Naive thymus-derived CD8-positive, alpha-beta T cell (primary cell): ENCODE data around the gene PGBD5. TPM values are rescaled to one million over a fixed set of nuclear protein-coding genes. Genes with fewer than 3 reads are reported as not detected.
A peak's percentile ranks its signal among the peaks of the same experiment; 100 is the strongest.

Experiments
- ATAC-seq, 2 donors: fragments of 150-1000 bp; cut with Tn5 transposase in 1 of 2; sonication (Bioruptor Pico), chemical (Tn5 transposase) in 1 of 2; 1 replicate in 1 of 2; 2 replicates in 1 of 2; pipeline ENCODE4 v1.10.0; 2021; ENCODE audit warnings: mild to moderate bottlenecking in 2 of 2, moderate library complexity in 2 of 2
- POLR2A ChIA-PET: fragments of 350-600 bp; sonication (Branson Sonifier 250); formaldehyde crosslinking; loops from one replicate; lab custom pipeline; 2021; ENCODE audit warnings: antibody characterized with exemption; lab: Charles Lee
- DNase-seq, 10 donors: peaks; one replicate each; pipeline versions ENCODE4 v3.0.0 to v3.0.0-alpha.2; 2020 to 2022
- H3K27ac Mint-ChIP-seq, 10 donors: one replicate each; pipeline ENCODE4 v1.8.0; 2020 to 2022; ENCODE audit warnings: mild to moderate bottlenecking in 10 of 10, mixed read lengths in 10 of 10, moderate library complexity in 4 of 10, inconsistent platforms in 1 of 10
- H3K27me3 Mint-ChIP-seq, 5 donors: one replicate each; pipeline ENCODE4 v1.8.0; 2021 to 2022; ENCODE audit warnings: mixed read lengths in 5 of 5
- H3K36me3 Mint-ChIP-seq, 3 donors: one replicate each; pipeline ENCODE4 v1.8.0; 2020 to 2022; ENCODE audit warnings: mixed read lengths in 3 of 3, mild to moderate bottlenecking in 2 of 3, inconsistent platforms in 1 of 3
- H3K4me1 Mint-ChIP-seq, 4 donors: one replicate each; pipeline ENCODE4 v1.8.0; 2021 to 2022; ENCODE audit warnings: mixed read lengths in 4 of 4
- H3K4me3 Mint-ChIP-seq, 10 donors: one replicate each; pipeline ENCODE4 v1.8.0; 2020 to 2022; ENCODE audit warnings: mild to moderate bottlenecking in 10 of 10, mixed read lengths in 10 of 10, moderate library complexity in 6 of 10, inconsistent platforms in 1 of 10
- H3K9me3 Mint-ChIP-seq, 9 donors: one replicate each; pipeline ENCODE4 v1.8.0; 2020 to 2022; ENCODE audit warnings: mixed read lengths in 9 of 9, mild to moderate bottlenecking in 3 of 9, inconsistent platforms in 1 of 9, moderate library complexity in 1 of 9
- polyA plus RNA-seq, 3 donors: library from polyadenylated mRNA; unstranded; fragments of 300-500 nt; fragmentation: Illumina TruSeq; gene quantifications; one replicate each; pipeline ENCODE4 v1.2.3, GENCODE V29; 2021
- total RNA-seq, 8 experiments: library from RNA in 2 of 8; stranded (reverse) in 2 of 8; gene quantifications; one replicate each; pipeline ENCODE4 v1.2.3 and lab custom pipeline; 2021 to 2026

PGBD5 gene
- total and polyA plus RNA-seq, 5 experiments from 2014 or later, result not detected

- no peaks in the 10 kb centered on the region for H3K4me1 Mint-ChIP-seq
- peaks cover 0 to 5% (median 0%) of the 10 kb centered on the region in 3 donors for H3K36me3 Mint-ChIP-seq
- H3K4me3 Mint-ChIP-seq, result no peak overlapping the region
- no peak for ATAC-seq
- H3K9me3 Mint-ChIP-seq, result peaks cover 0 to 8% (median 3%) of the 10 kb centered on the region in 9 donors
- H3K27me3 Mint-ChIP-seq, result peaks cover 7 to 60% (median 36%) of the 10 kb centered on the region in 5 donors
- no peak overlapping the region for H3K27ac Mint-ChIP-seq
- POLR2A ChIA-PET, result no interaction called here
- DNase-seq, result no peak
Measured at GRCh38 chr1:230391776-230392535, 34.2 kb downstream of the PGBD5 start.

- Mint-ChIP-seq H3K27ac (no peak overlapping the region), H3K36me3 (peaks cover 0 to 3% (median 0%) of the 10 kb centered on the region in 3 donors), H3K9me3 (peaks cover 0 to 8% (median 3%) of the 10 kb centered on the region in 9 donors), H3K4me1 (no peaks in the 10 kb centered on the region), H3K4me3 (no peak overlapping the region), H3K27me3 (peaks cover 7 to 62% (median 28%) of the 10 kb centered on the region in 5 donors)
- ATAC-seq, result no peak
- no peak for DNase-seq
- POLR2A ChIA-PET, result no interaction called here
Measured at GRCh38 chr1:230390371-230390770, 35.8 kb downstream of the PGBD5 start.

GRCh38 chr1:230387876-230388275 lies 38.3 kb downstream of the PGBD5 start:
- ATAC-seq (no peak), DNase-seq (no peak)
- Mint-ChIP-seq H3K4me3 (no peak overlapping the region), H3K27ac (no peak overlapping the region), H3K27me3 (peaks cover 4 to 69% (median 21%) of the 10 kb centered on the region in 5 donors), H3K9me3 (peaks cover 0 to 4% (median 0%) of the 10 kb centered on the region in 9 donors), H3K4me1 (no peaks in the 10 kb centered on the region), H3K36me3 (no peaks in the 10 kb centered on the region)
- POLR2A ChIA-PET, result no interaction called here

GRCh38 chr1:230387296-230387695 lies 38.8 kb downstream of the PGBD5 start:
- Mint-ChIP-seq H3K27me3 (peaks cover 4 to 64% (median 17%) of the 10 kb centered on the region in 5 donors), H3K4me1 (no peaks in the 10 kb centered on the region), H3K36me3 (no peaks in the 10 kb centered on the region), H3K27ac (no peak overlapping the region), H3K4me3 (no peak overlapping the region), H3K9me3 (no peaks in the 10 kb centered on the region)
- POLR2A ChIA-PET, result no interaction called here
- ATAC-seq (no peak), DNase-seq (no peak)

- no peak for DNase-seq
- H3K27ac Mint-ChIP-seq, result no peak overlapping the region
- peaks cover 0 to under 1% (median 0%) of the 10 kb centered on the region in 9 donors for H3K9me3 Mint-ChIP-seq
- H3K4me1 Mint-ChIP-seq, result no peaks in the 10 kb centered on the region
- no peak overlapping the region for H3K4me3 Mint-ChIP-seq
- ATAC-seq, result no peak
- peaks cover 4 to 64% (median 14%) of the 10 kb centered on the region in 5 donors for H3K27me3 Mint-ChIP-seq
- H3K36me3 Mint-ChIP-seq, result no peaks in the 10 kb centered on the region
- POLR2A ChIA-PET, result no interaction called here
Measured at GRCh38 chr1:230386637-230387262, 39.4 kb downstream of the PGBD5 start.

- POLR2A ChIA-PET, result no interaction called here
- H3K4me1 Mint-ChIP-seq, result no peaks in the 10 kb centered on the region
- H3K4me3 Mint-ChIP-seq, result no peak overlapping the region
- no peak for ATAC-seq
- H3K36me3 Mint-ChIP-seq, result no peaks in the 10 kb centered on the region
- no peak overlapping the region for H3K27ac Mint-ChIP-seq
- H3K27me3 Mint-ChIP-seq, result peaks cover 4 to 66% (median 14%) of the 10 kb centered on the region in 5 donors
- DNase-seq, result no peak
- H3K9me3 Mint-ChIP-seq, result peaks cover 0 to 2% (median 0%) of the 10 kb centered on the region in 9 donors
Measured at GRCh38 chr1:230385930-230386329, 40.2 kb downstream of the PGBD5 start.

GRCh38 chr1:230385158-230385450 lies 41.0 kb downstream of the PGBD5 start:
- Mint-ChIP-seq H3K27ac (no peak overlapping the region), H3K27me3 (peaks cover 3 to 62% (median 12%) of the 10 kb centered on the region in 5 donors), H3K4me3 (no peak overlapping the region), H3K4me1 (no peaks in the 10 kb centered on the region), H3K36me3 (no peaks in the 10 kb centered on the region), H3K9me3 (peaks cover 0 to 2% (median 0%) of the 10 kb centered on the region in 9 donors)
- no peak for DNase-seq
- no peak for ATAC-seq
- POLR2A ChIA-PET, result no interaction called here

- DNase-seq (no peak), ATAC-seq (no peak)
- no peaks in the 10 kb centered on the region for H3K4me1 Mint-ChIP-seq
- H3K27ac Mint-ChIP-seq, result no peak overlapping the region
- POLR2A ChIA-PET, result no interaction called here
- peaks cover 3 to 6% (median 4%) of the 10 kb centered on the region in 9 donors for H3K9me3 Mint-ChIP-seq
- no peak overlapping the region for H3K4me3 Mint-ChIP-seq
- peaks cover 3 to 63% (median 11%) of the 10 kb centered on the region in 5 donors for H3K27me3 Mint-ChIP-seq
- peaks cover 0 to 5% (median 0%) of the 10 kb centered on the region in 3 donors for H3K36me3 Mint-ChIP-seq
Measured at GRCh38 chr1:230384380-230385157, 41.6 kb downstream of the PGBD5 start.

- Mint-ChIP-seq H3K4me3 (no peak overlapping the region), H3K27ac (no peak overlapping the region), H3K27me3 (peaks cover 3 to 70% (median 17%) of the 10 kb centered on the region in 5 donors), H3K9me3 (peaks cover 9 to 17% (median 12%) of the 10 kb centered on the region in 9 donors), H3K36me3 (peaks cover 0 to 10% (median 2%) of the 10 kb centered on the region in 3 donors), H3K4me1 (no peaks in the 10 kb centered on the region)
- POLR2A ChIA-PET, result no interaction called here
- DNase-seq (no peak), ATAC-seq (no peak)
Measured at GRCh38 chr1:230383425-230383824, 42.7 kb downstream of the PGBD5 start.

GRCh38 chr1:230382001-230382491 lies 44.1 kb downstream of the PGBD5 start:
- Mint-ChIP-seq H3K9me3 (peaks cover 9 to 19% (median 12%) of the 10 kb centered on the region in 9 donors), H3K4me1 (no peaks in the 10 kb centered on the region), H3K4me3 (no peak overlapping the region), H3K27me3 (peaks cover 3 to 60% (median 11%) of the 10 kb centered on the region in 5 donors), H3K36me3 (peaks cover 0 to 10% (median 2%) of the 10 kb centered on the region in 3 donors), H3K27ac (no peak overlapping the region)
- ATAC-seq (no peak), DNase-seq (no peak)
- POLR2A ChIA-PET, result no interaction called here

- Mint-ChIP-seq H3K27me3 (peaks cover 3 to 57% (median 11%) of the 10 kb centered on the region in 5 donors), H3K36me3 (peaks cover 0 to 10% (median 2%) of the 10 kb centered on the region in 3 donors), H3K27ac (peak overlapping the region in 2 of 10 donors; percentile 26 to 63), H3K4me1 (no peaks in the 10 kb centered on the region), H3K9me3 (peaks cover 9 to 19% (median 12%) of the 10 kb centered on the region in 9 donors), H3K4me3 (no peak overlapping the region)
- DNase-seq (no peak), ATAC-seq (no peak)
- POLR2A ChIA-PET, result no interaction called here
Measured at GRCh38 chr1:230381585-230381984, 44.5 kb downstream of the PGBD5 start.

GRCh38 chr1:230381049-230381467 lies 45.1 kb downstream of the PGBD5 start:
- Mint-ChIP-seq H3K4me3 (no peak overlapping the region), H3K4me1 (no peaks in the 10 kb centered on the region), H3K27ac (no peak overlapping the region), H3K36me3 (peaks cover 0 to 10% (median 2%) of the 10 kb centered on the region in 3 donors), H3K27me3 (peaks cover 3 to 52% (median 11%) of the 10 kb centered on the region in 5 donors), H3K9me3 (peaks cover 9 to 19% (median 12%) of the 10 kb centered on the region in 9 donors)
- DNase-seq (no peak), ATAC-seq (no peak)
- POLR2A ChIA-PET, result no interaction called here
